Esophagus muscularis mucosa (tissue), 4 donors: ENCODE data around the gene NCOA6.

Source experiments
- CTCF ChIP-seq, 3 experiments: fragments of 200-600 bp in 2 of 3; fragments of 450-650 bp in 1 of 3; sonication (generic) in 2 of 3; IDR thresholded peaks; one replicate each; pipeline ENCODE4 v1.5.1; 2017 to 2019; ENCODE audit warnings: antibody characterized with exemption in 3 of 3, mild to moderate bottlenecking in 2 of 3, moderate library complexity in 1 of 3
- EP300 ChIP-seq: sonication (generic); formaldehyde crosslinking; IDR thresholded peaks from one replicate; pipeline ENCODE4 v1.6.1; 2017; ENCODE audit warnings: antibody characterized with exemption
- POLR2A ChIP-seq: fragments of 450-650 bp; IDR thresholded peaks from one replicate; pipeline ENCODE4 v1.6.1; 2017; ENCODE audit warnings: antibody characterized with exemption, moderate library complexity, mild to moderate bottlenecking, low read depth
- POLR2AphosphoS5 ChIP-seq, 2 donors: sonication (generic); formaldehyde crosslinking; IDR thresholded peaks; one replicate each; pipeline ENCODE4 v1.6.1; 2017; ENCODE audit warnings: antibody characterized with exemption in 2 of 2

- TF ChIP-seq CTCF (IDR thresholded peaks at IDR 0.05) (no peak), POLR2A (no peak), EP300 (no peak), POLR2AphosphoS5 (IDR thresholded peaks at IDR 0.05) (no peak)
These were observed 89.2 kb downstream of the NCOA6 start for GRCh38 chr20:34736106-34736735.
